Loucy (cell line): ENCODE data around the gene PLEKHA1.

Source experiments
- EZH2phosphoT487 ChIP-seq: fragments of 200-600 bp; IDR thresholded peaks from 2 replicates; pipeline ENCODE4 v1.6.1; 2018; ENCODE audit warnings: antibody characterized with exemption, mild to moderate bottlenecking, moderate library complexity, borderline replicate concordance
- TF ChIP-seq, protein P1 (sequence below): fragments of 200-600 bp; sonication (generic); conservative IDR thresholded peaks from 2 replicates; pipeline ENCODE4 v1.5.1; 2014; ENCODE audit warnings: mild to moderate bottlenecking, antibody characterized with exemption, low read length

- TF ChIP-seq, protein P1, sequence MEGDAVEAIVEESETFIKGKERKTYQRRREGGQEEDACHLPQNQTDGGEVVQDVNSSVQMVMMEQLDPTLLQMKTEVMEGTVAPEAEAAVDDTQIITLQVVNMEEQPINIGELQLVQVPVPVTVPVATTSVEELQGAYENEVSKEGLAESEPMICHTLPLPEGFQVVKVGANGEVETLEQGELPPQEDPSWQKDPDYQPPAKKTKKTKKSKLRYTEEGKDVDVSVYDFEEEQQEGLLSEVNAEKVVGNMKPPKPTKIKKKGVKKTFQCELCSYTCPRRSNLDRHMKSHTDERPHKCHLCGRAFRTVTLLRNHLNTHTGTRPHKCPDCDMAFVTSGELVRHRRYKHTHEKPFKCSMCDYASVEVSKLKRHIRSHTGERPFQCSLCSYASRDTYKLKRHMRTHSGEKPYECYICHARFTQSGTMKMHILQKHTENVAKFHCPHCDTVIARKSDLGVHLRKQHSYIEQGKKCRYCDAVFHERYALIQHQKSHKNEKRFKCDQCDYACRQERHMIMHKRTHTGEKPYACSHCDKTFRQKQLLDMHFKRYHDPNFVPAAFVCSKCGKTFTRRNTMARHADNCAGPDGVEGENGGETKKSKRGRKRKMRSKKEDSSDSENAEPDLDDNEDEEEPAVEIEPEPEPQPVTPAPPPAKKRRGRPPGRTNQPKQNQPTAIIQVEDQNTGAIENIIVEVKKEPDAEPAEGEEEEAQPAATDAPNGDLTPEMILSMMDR: no peak
- TF ChIP-seq EZH2phosphoT487: no peak
These were observed 21.5 kb upstream of the PLEKHA1 start for GRCh38 chr10:122352817-122353525.
